Ectodermal cell (in vitro differentiated cells): ENCODE data around the gene ACACA.
"Not testable (repeated sequence)": the region's sequence is repeated elsewhere in the genome, so short reads cannot be mapped to it uniquely, and the experiment has no call there.

Source experiments
- H3K27ac ChIP-seq: 2 replicates; pipeline ENCODE4 v1.7.0; 2013; ENCODE audit warnings: mild to moderate bottlenecking, low read depth, low read length; ENCODE audit not compliant: insufficient read depth, poor library complexity, severe bottlenecking
- H3K27me3 ChIP-seq: 2 replicates; pipeline ENCODE4 v1.7.0; 2013; ENCODE audit warnings: mild to moderate bottlenecking, low read length; ENCODE audit not compliant: insufficient read depth, control insufficient read depth, poor library complexity, severe bottlenecking
- H3K36me3 ChIP-seq: one replicate; pipeline ENCODE4 v1.7.0; 2013; ENCODE audit warnings: low read length; ENCODE audit not compliant: control insufficient read depth, insufficient read depth
- H3K4me1 ChIP-seq: one replicate; pipeline ENCODE4 v1.7.0; 2013; ENCODE audit warnings: low read length; ENCODE audit not compliant: control insufficient read depth, insufficient read depth
- H3K4me3 ChIP-seq: 2 replicates; pipeline ENCODE4 v1.7.0; 2013; ENCODE audit warnings: low read depth, low read length, control low read depth; ENCODE audit not compliant: insufficient read depth
- H3K9me3 ChIP-seq: 2 replicates; pipeline ENCODE4 v1.7.0; 2013; ENCODE audit warnings: mild to moderate bottlenecking, low read length, moderate library complexity; ENCODE audit not compliant: control insufficient read depth
- WGBS, 2 experiments: methylation state at CpG; one replicate each; pipeline ENCODE4 v1.1.7; 2013; ENCODE audit warnings: missing lambda C conversion rate in 2 of 2; 5-methylcytosine and 5-hydroxymethylcytosine counted together

Gene ACACA

GRCh38 chr17:37356796-37357569, 49.7 kb downstream of the ACACA start:
- H3K9me3 ChIP-seq, H3K27ac ChIP-seq, H3K4me1 ChIP-seq, H3K4me3 ChIP-seq, H3K27me3 ChIP-seq, H3K36me3 ChIP-seq: not testable (repeated sequence)
- WGBS, 2 experiments: 90% methylated on average over 12 of the region's 12 CpGs

- H3K27me3 ChIP-seq, H3K9me3 ChIP-seq, H3K4me3 ChIP-seq, H3K27ac ChIP-seq, H3K4me1 ChIP-seq: not testable (repeated sequence)
- H3K36me3 ChIP-seq: peaks cover 11% of the 10 kb centered on the region
- 95% methylated on average over 8 of the region's 8 CpGs for WGBS, 2 experiments
Observed at GRCh38 chr17:37346863-37347402, 59.7 kb downstream of the ACACA start.

DNA sequence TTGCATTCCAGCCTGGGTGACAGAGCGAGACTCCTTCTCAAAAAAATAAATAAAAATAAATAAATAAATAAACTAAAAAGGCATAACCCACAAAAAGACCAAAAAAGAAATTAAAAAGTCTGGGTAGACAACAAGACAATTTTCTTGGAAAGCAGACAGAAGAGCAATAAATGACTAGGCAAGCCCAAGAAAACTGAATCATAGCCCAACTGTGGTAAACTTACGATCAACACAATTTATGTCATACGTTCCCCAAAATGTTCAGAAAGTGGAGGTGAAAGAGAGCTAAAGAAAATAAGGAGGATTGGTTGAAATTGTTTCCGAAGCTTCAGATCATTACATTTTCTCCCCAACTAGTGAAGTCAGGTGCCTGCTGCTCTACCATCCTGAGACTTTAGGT, 62.1 kb downstream of the ACACA start:
- no peak overlapping the region for H3K27ac ChIP-seq
- H3K9me3 ChIP-seq: no peaks in the 10 kb centered on the region
- peaks cover 11% of the 10 kb centered on the region for H3K36me3 ChIP-seq
- WGBS, 2 experiments: 95 to 97% methylated on average over 3 of the region's 4 CpGs
- no peaks in the 10 kb centered on the region for H3K4me1 ChIP-seq
- H3K4me3 ChIP-seq: no peak overlapping the region
- no peaks in the 10 kb centered on the region for H3K27me3 ChIP-seq

DNA sequence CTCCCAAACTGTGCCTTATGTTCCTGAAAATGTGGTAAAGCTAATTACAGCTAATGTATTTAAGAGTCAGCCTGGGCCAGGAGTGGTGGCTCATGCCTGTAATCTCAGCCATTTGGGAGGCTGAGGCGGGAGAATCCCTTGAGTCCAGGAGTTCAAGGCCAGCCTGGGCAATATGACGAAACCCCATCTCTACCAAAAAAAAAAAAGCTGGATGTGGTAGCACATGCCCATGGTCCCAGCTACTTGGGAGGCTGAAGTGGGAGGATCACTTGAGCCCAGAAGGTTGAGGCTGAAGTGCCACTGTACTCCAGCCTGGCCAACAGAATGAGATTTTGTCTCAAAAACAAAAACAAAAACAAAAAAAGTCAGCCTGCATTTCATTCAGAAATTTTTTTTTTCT, 64.0 kb downstream of the ACACA start:
- Histone ChIP-seq H3K27me3 (no peaks in the 10 kb centered on the region), H3K4me1 (no peaks in the 10 kb centered on the region), H3K9me3 (no peaks in the 10 kb centered on the region), H3K4me3 (no peak overlapping the region), H3K27ac (no peak overlapping the region), H3K36me3 (peaks cover 7% of the 10 kb centered on the region)
- 80 to 95% methylated on average over 2 of the region's 2 CpGs for WGBS, 2 experiments

GRCh38 chr17:37340804-37341203, 65.8 kb downstream of the ACACA start:
- H3K36me3 ChIP-seq: no peaks in the 10 kb centered on the region
- no peaks in the 10 kb centered on the region for H3K27me3 ChIP-seq
- no peaks in the 10 kb centered on the region for H3K4me1 ChIP-seq
- H3K4me3 ChIP-seq: no peak overlapping the region
- H3K9me3 ChIP-seq: no peaks in the 10 kb centered on the region
- no peak overlapping the region for H3K27ac ChIP-seq
- 86 to 100% methylated on average over 1 of the region's 2 CpGs for WGBS, 2 experiments

DNA sequence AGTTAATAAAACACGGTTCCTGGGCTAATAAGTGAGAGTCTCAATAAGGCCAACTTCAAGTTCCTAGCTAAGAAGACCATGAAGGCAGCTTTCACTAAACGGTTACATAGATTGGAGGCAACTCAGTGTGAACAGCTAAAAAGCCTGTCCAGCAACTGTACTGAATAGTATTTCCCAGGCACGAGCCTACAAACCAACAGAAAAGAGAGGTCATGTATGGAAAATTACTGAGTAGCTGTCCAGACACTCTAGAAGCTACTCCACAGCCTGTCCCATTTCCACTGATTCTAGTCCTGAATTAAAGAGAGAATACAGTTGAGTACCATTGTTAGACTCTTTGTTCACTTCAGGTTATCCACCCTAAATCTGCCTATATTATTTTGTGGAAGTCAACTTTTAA, 67.3 kb downstream of the ACACA start:
- Histone ChIP-seq H3K4me1 (no peaks in the 10 kb centered on the region), H3K9me3 (no peaks in the 10 kb centered on the region), H3K36me3 (no peaks in the 10 kb centered on the region), H3K27ac (no peak overlapping the region), H3K4me3 (no peak overlapping the region), H3K27me3 (no peaks in the 10 kb centered on the region)
- WGBS, 2 experiments: 89 to 92% methylated on average over 3 of the region's 3 CpGs

DNA sequence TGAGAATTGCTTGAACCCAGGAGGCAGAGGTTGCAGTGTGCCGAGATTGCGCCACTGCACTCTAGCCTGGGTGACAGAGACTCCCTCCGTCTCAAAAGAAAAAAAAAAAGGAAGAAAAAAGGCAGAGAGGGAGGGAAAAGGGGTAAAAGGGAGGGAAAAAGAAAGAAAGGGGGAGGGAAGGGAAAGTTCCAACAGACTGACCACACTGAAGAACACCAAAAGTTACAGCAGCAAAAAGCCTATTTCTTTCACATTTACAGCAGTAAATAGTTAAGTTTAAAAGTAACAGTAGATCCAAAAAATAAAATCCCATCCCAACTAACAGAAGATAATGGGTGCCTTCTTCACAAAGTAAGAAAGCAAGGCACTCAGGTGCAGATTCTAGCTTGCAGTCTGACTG, 67.8 kb downstream of the ACACA start:
- Histone ChIP-seq H3K9me3 (no peaks in the 10 kb centered on the region), H3K27me3 (no peaks in the 10 kb centered on the region), H3K4me3 (no peak overlapping the region), H3K36me3 (no peaks in the 10 kb centered on the region), H3K4me1 (no peaks in the 10 kb centered on the region), H3K27ac (no peak overlapping the region)
- 93 to 95% methylated on average over 3 of the region's 3 CpGs for WGBS, 2 experiments

- H3K36me3 ChIP-seq: peaks cover 18% of the 10 kb centered on the region
- H3K4me3 ChIP-seq: no peak overlapping the region
- no peaks in the 10 kb centered on the region for H3K27me3 ChIP-seq
- WGBS, 2 experiments: 88 to 91% methylated on average over 5 of the region's 5 CpGs
- H3K4me1 ChIP-seq: no peaks in the 10 kb centered on the region
- H3K9me3 ChIP-seq: no peaks in the 10 kb centered on the region
- H3K27ac ChIP-seq: no peak overlapping the region
Observed at GRCh38 chr17:37327341-37328090, 79.1 kb downstream of the ACACA start.

GRCh38 chr17:37322826-37323561, 83.6 kb downstream of the ACACA start:
- no peak overlapping the region for H3K27ac ChIP-seq
- H3K27me3 ChIP-seq: no peaks in the 10 kb centered on the region
- 89 to 91% methylated on average over 6 of the region's 7 CpGs for WGBS, 2 experiments
- no peaks in the 10 kb centered on the region for H3K4me1 ChIP-seq
- no peaks in the 10 kb centered on the region for H3K36me3 ChIP-seq
- H3K9me3 ChIP-seq: no peaks in the 10 kb centered on the region
- H3K4me3 ChIP-seq: no peak overlapping the region

GRCh38 chr17:37322106-37322505, 84.5 kb downstream of the ACACA start:
- no peaks in the 10 kb centered on the region for H3K9me3 ChIP-seq
- no peaks in the 10 kb centered on the region for H3K27me3 ChIP-seq
- H3K4me1 ChIP-seq: no peaks in the 10 kb centered on the region
- H3K27ac ChIP-seq: no peak overlapping the region
- H3K36me3 ChIP-seq: no peaks in the 10 kb centered on the region
- WGBS, 2 experiments: 60 to 100% methylated on average over 1 of the region's 1 CpG
- H3K4me3 ChIP-seq: no peak overlapping the region
